NB4 (cell line): ENCODE data around the gene ACO1.
A peak's percentile ranks its signal among the peaks of the same experiment; 100 is the strongest.

Source experiments
- DNase-seq: peaks from one replicate; pipeline ENCODE4 v3.0.0; 2010; ENCODE audit warnings: low read depth
- H3K4me3 ChIP-seq: one replicate; pipeline ENCODE4 v1.5.1; 2011; ENCODE audit warnings: mild to moderate bottlenecking, low read depth, low read length, moderate library complexity
- CTCF ChIP-seq: IDR thresholded peaks from one replicate; pipeline ENCODE4 v1.5.1; 2012; ENCODE audit warnings: low read depth, low read length
- MAX ChIP-seq: IDR thresholded peaks from 2 replicates; pipeline ENCODE4 v1.6.1; 2011; ENCODE audit warnings: low read depth, low read length
- MYC ChIP-seq: IDR thresholded peaks from 2 replicates; pipeline ENCODE4 v1.6.1; 2011; ENCODE audit warnings: low read depth, low read length
- POLR2A ChIP-seq: IDR thresholded peaks from 2 replicates; pipeline ENCODE4 v1.6.1; 2011; ENCODE audit warnings: mild to moderate bottlenecking; ENCODE audit not compliant: insufficient read length; ENCODE audit errors: extremely low read depth

Gene ACO1

GRCh38 chr9:32384364-32385151 is at the start of gene ACO1:
ACO1 (plus strand) TSS chr9:32384643; CDS start chr9:32405507, 20,864 bp downstream.
- H3K4me3 ChIP-seq = peak within 1 kb of the TSS; percentile 83
- DNase-seq = peak; percentile 95
- TF ChIP-seq MAX (no peak; the same call in 1 of the 2 replicates), CTCF (peak; percentile 10), POLR2A (peak; percentile 69)

- TF ChIP-seq MAX (no peak), POLR2A (no peak), MYC (no peak), CTCF (no peak)
- no peak overlapping the region for H3K4me3 ChIP-seq
- DNase-seq = no peak
These were observed 49.2 kb upstream of the ACO1 start for GRCh38 chr9:32334916-32335895.

- TF ChIP-seq CTCF (no peak), POLR2A (no peak), MAX (no peak), MYC (no peak)
- no peak overlapping the region for H3K4me3 ChIP-seq
- no peak for DNase-seq
These were observed 45.0 kb upstream of the ACO1 start for GRCh38 chr9:32339424-32339823.

GRCh38 chr9:32340361-32340760 is 44.1 kb upstream of the ACO1 start:
- DNase-seq = no peak
- no peak overlapping the region for H3K4me3 ChIP-seq
- TF ChIP-seq MYC (no peak), MAX (no peak), POLR2A (no peak), CTCF (no peak)

GRCh38 chr9:32344551-32345182 is 39.8 kb upstream of the ACO1 start:
- no peak overlapping the region for H3K4me3 ChIP-seq
- no peak for TF ChIP-seq POLR2A
- no peak for TF ChIP-seq CTCF
- no peak for TF ChIP-seq MAX
- TF ChIP-seq MYC = no peak
- DNase-seq = peak; percentile 33
